Mesenchymal stem cell (in vitro differentiated cells and primary cell): Measurements from ENCODE around the gene SLC25A45.

Experiments used
- DNase-seq: peaks from one replicate; pipeline ENCODE4 v3.0.0-alpha.2; 2013
- H2AFZ ChIP-seq: one replicate; pipeline ENCODE4 v1.6.1; 2013; ENCODE audit warnings: low read depth, mild to moderate bottlenecking, control low read depth, inconsistent platforms, low read length, moderate library complexity
- H2AK5ac ChIP-seq: 2 replicates; pipeline ENCODE4 v1.6.1; 2013; ENCODE audit warnings: low read length, moderate library complexity, mild to moderate bottlenecking, inconsistent platforms; ENCODE audit not compliant: severe bottlenecking
- H2BK120ac ChIP-seq: one replicate; pipeline ENCODE4 v1.6.1; 2013; ENCODE audit warnings: low read depth, mild to moderate bottlenecking, inconsistent platforms, low read length, moderate library complexity
- H2BK12ac ChIP-seq, 2 experiments: one replicate each; pipeline ENCODE4 v1.6.1; 2013; ENCODE audit warnings: inconsistent platforms in 2 of 2, low read length in 2 of 2, mild to moderate bottlenecking in 2 of 2, moderate library complexity in 2 of 2, control low read depth in 1 of 2
- H2BK15ac ChIP-seq: one replicate; pipeline ENCODE4 v1.6.1; 2013; ENCODE audit warnings: mild to moderate bottlenecking, low read depth, inconsistent platforms; ENCODE audit not compliant: poor library complexity, severe bottlenecking
- H2BK5ac ChIP-seq: 2 replicates; pipeline ENCODE4 v1.6.1; 2013; ENCODE audit warnings: low read depth, mild to moderate bottlenecking, low read length, control low read depth, inconsistent platforms; ENCODE audit not compliant: poor library complexity, severe bottlenecking
- H3K14ac ChIP-seq, 2 experiments: one replicate each; pipeline ENCODE4 v1.6.1; 2013; ENCODE audit warnings: inconsistent platforms in 2 of 2, low read length in 2 of 2, control low read depth in 1 of 2, mild to moderate bottlenecking in 1 of 2, moderate library complexity in 1 of 2
- H3K18ac ChIP-seq, 2 experiments: one replicate each; pipeline ENCODE4 v1.6.1; 2013; ENCODE audit warnings: inconsistent platforms in 2 of 2, low read length in 2 of 2, control low read depth in 1 of 2, low read depth in 1 of 2, mild to moderate bottlenecking in 1 of 2
- H3K23ac ChIP-seq, 2 experiments: one replicate each; pipeline ENCODE4 v1.6.1; 2013; ENCODE audit warnings: inconsistent platforms in 2 of 2, low read length in 2 of 2, mild to moderate bottlenecking in 2 of 2, moderate library complexity in 2 of 2, control low read depth in 1 of 2
- H3K27ac ChIP-seq: 2 replicates; pipeline ENCODE4 v1.5.1; 2013; ENCODE audit warnings: mild to moderate bottlenecking, moderate library complexity, low read length, control low read depth, inconsistent platforms; ENCODE audit not compliant: poor library complexity, severe bottlenecking
- H3K27me3 ChIP-seq, 2 experiments: 2 replicates each; pipeline versions ENCODE4 v1.6.1 to v1.7.0; 2013; ENCODE audit warnings: low read length in 2 of 2, mild to moderate bottlenecking in 2 of 2, moderate library complexity in 2 of 2, control low read depth in 1 of 2, inconsistent platforms in 1 of 2; ENCODE audit not compliant: control insufficient read depth in 1 of 2, insufficient read depth in 1 of 2
- H3K36me3 ChIP-seq, 2 experiments: 2 replicates each; pipeline versions ENCODE4 v1.6.1 to v1.7.0; 2013; ENCODE audit warnings: low read length in 2 of 2, control low read depth in 1 of 2, inconsistent platforms in 1 of 2, low read depth in 1 of 2, mild to moderate bottlenecking in 1 of 2; ENCODE audit not compliant: insufficient read depth in 2 of 2, control insufficient read depth in 1 of 2
- H3K4ac ChIP-seq, 2 experiments: one replicate each; pipeline ENCODE4 v1.6.1; 2013; ENCODE audit warnings: inconsistent platforms in 2 of 2, low read length in 2 of 2, mild to moderate bottlenecking in 2 of 2, moderate library complexity in 2 of 2, control low read depth in 1 of 2, low read depth in 1 of 2
- H3K4me1 ChIP-seq: 2 replicates; pipeline ENCODE4 v1.6.1; 2013; ENCODE audit warnings: low read depth, low read length, control low read depth; ENCODE audit not compliant: control insufficient read depth, insufficient read depth
- H3K4me2 ChIP-seq: 2 replicates; pipeline ENCODE4 v1.6.1; 2013; ENCODE audit warnings: low read length, mild to moderate bottlenecking, inconsistent platforms; ENCODE audit not compliant: poor library complexity, severe bottlenecking
- H3K4me3 ChIP-seq, 2 experiments: 2 replicates each; pipeline versions ENCODE4 v1.5.1 to v1.7.0; 2013; ENCODE audit warnings: low read length in 2 of 2, mild to moderate bottlenecking in 2 of 2, control low read depth in 1 of 2, low read depth in 1 of 2; ENCODE audit not compliant: insufficient read depth in 1 of 2
- H3K79me1 ChIP-seq: replicated peaks from 2 replicates; pipeline ENCODE4 v1.6.1; 2013; ENCODE audit warnings: mild to moderate bottlenecking, control low read depth, low read length, inconsistent platforms; ENCODE audit not compliant: poor library complexity, severe bottlenecking
- H3K9ac ChIP-seq: 2 replicates; pipeline ENCODE4 v1.7.0; 2013; ENCODE audit warnings: mild to moderate bottlenecking, low read length, moderate library complexity
- H3K9me3 ChIP-seq: 2 replicates; pipeline ENCODE4 v1.7.0; 2013; ENCODE audit warnings: mild to moderate bottlenecking, low read length; ENCODE audit not compliant: control insufficient read depth
- H4K8ac ChIP-seq: one replicate; pipeline ENCODE4 v1.6.1; 2013; ENCODE audit warnings: inconsistent platforms, mild to moderate bottlenecking, low read length, moderate library complexity
- H4K91ac ChIP-seq: one replicate; pipeline ENCODE4 v1.6.1; 2013; ENCODE audit warnings: mild to moderate bottlenecking, low read length, inconsistent platforms
- WGBS: methylation state at CpG from one replicate; pipeline ENCODE4 v1.1.7; 2013; ENCODE audit warnings: mixed read lengths; 5-methylcytosine and 5-hydroxymethylcytosine counted together

SLC25A45 gene

DNA sequence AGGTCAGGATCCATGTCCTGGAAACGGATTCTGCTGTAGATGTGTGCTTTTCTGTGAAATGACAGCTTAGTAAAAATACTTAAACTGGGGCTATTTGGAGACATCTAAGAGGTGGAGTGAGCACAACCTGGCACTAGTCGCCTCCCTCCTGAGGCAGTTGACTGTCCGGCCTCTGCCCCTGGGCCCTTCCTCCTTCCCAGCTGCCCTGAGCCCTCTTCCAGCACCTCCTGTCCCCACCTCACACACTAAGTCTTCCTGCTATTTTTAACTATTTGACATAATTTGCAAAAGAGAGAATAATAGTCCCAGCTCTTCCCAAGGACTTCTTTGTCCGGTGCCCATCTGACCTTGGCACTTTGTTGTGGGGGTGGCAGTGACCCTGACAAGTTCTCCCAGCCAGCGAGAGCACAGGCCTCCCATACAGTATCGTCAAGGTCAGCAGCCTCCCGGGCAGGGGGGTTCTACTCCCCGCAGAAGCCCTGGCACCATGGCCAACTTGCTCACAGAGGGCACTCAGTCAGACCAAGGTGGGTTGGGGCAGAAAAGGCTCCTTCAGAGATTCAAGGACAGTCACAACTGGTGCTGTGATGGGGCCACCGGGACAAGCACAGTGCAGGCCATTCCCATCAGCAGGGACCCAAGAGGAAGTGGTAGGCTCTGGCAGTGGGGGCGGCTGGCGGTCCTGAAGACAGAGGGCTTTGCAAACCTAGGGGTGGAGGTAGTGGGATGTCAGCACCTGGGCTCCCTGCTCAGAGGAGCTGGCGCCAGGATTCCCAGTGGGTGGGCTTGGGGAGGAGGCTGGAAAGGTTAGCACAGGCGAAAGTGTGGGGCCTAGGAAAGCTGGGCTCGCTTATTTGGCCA lies 34.6 kb upstream of the SLC25A45 start:
- Histone ChIP-seq H3K79me1 (peaks cover 16% of the 10 kb centered on the region), H4K91ac (peak overlapping the region; percentile 98)

DNA sequence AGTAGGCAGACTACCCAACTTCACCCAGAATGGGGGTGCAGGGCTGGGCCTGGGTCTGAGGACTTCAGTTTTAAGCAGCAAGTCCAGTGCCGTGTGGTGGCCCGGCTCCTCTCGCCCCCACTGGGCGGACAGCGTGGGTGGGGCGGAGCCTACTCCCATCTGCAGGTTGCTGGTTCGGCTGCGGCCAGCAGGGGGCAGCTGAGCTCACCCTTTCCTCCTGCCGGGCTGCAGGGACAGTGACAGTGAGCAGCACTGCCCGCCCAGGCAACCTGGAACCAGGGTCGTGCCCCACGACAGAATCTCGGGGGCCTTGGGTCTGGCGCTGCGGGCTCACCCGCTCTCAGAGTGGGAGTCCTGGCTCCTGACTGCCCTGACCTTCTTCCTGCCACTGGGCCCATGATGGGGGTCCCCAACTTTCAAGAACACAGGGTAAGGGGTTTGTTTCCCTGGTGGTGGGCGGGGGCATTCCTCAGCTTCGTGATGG lies 33.9 kb upstream of the SLC25A45 start:
- Histone ChIP-seq H4K91ac (peak overlapping the region; percentile 87), H3K27ac (peak overlapping the region; percentile 100), H2AK5ac (peak overlapping the region; percentile 73), H2AFZ (no peak overlapping the region), H3K4me3 (peak overlapping the region in 1 of 2 experiments; percentile 81), H2BK15ac (peak overlapping the region; percentile 97), H3K23ac (no peak overlapping the region), H2BK120ac (peak overlapping the region; percentile 82), H3K9me3 (no peaks in the 10 kb centered on the region), H3K4me1 (peaks cover 45% of the 10 kb centered on the region), H3K79me1 (peaks cover 20% of the 10 kb centered on the region), H3K14ac (peak overlapping the region in 1 of 2 experiments; percentile 67), H3K36me3 (peaks cover 25 to 27% of the 10 kb centered on the region in 2 experiments), H3K4ac (peak overlapping the region; percentile 87 to 99), H3K4me2 (peak overlapping the region; percentile 79), H2BK5ac (no peak overlapping the region), H4K8ac (peak overlapping the region; percentile 73), H3K18ac (peak overlapping the region; percentile 79 to 92), H3K9ac (peak overlapping the region; percentile 99), H3K27me3 (no peaks in the 10 kb centered on the region), H2BK12ac (peak overlapping the region; percentile 86 to 91)
- DNase-seq, result peak; percentile 85
- 6% methylated on average over 18 of the region's 18 CpGs for WGBS

More for the DNA sequence above, 34.6 kb upstream of the SLC25A45 start:
- peak overlapping the region; percentile 79 to 92 for H3K18ac ChIP-seq
- peak overlapping the region; percentile 82 for H4K8ac ChIP-seq
- peak overlapping the region; percentile 93 for H2AK5ac ChIP-seq
- H3K9ac ChIP-seq, result peak overlapping the region; percentile 99
- peak; percentile 38 for DNase-seq
- H3K23ac ChIP-seq, result peak overlapping the region in 1 of 2 experiments; percentile 86
- H3K27me3 ChIP-seq, result no peaks in the 10 kb centered on the region
- 68% methylated on average over 14 of the region's 14 CpGs for WGBS
- peak overlapping the region; percentile 100 for H3K27ac ChIP-seq
- peak overlapping the region in 1 of 2 experiments; percentile 91 for H3K14ac ChIP-seq
- H3K4me3 ChIP-seq, result peak overlapping the region in 1 of 2 experiments; percentile 81
- H2BK12ac ChIP-seq, result peak overlapping the region; percentile 98 to 99
- no peaks in the 10 kb centered on the region for H3K9me3 ChIP-seq
- peaks cover 47% of the 10 kb centered on the region for H3K4me1 ChIP-seq
- peak overlapping the region; percentile 79 for H3K4me2 ChIP-seq
- peaks cover 18 to 20% of the 10 kb centered on the region in 2 experiments for H3K36me3 ChIP-seq
- H2BK5ac ChIP-seq, result no peak overlapping the region
- H2AFZ ChIP-seq, result no peak overlapping the region
- peak overlapping the region; percentile 97 for H2BK120ac ChIP-seq
- H3K4ac ChIP-seq, result peak overlapping the region; percentile 97 to 99
- peak overlapping the region; percentile 100 for H2BK15ac ChIP-seq

DNA sequence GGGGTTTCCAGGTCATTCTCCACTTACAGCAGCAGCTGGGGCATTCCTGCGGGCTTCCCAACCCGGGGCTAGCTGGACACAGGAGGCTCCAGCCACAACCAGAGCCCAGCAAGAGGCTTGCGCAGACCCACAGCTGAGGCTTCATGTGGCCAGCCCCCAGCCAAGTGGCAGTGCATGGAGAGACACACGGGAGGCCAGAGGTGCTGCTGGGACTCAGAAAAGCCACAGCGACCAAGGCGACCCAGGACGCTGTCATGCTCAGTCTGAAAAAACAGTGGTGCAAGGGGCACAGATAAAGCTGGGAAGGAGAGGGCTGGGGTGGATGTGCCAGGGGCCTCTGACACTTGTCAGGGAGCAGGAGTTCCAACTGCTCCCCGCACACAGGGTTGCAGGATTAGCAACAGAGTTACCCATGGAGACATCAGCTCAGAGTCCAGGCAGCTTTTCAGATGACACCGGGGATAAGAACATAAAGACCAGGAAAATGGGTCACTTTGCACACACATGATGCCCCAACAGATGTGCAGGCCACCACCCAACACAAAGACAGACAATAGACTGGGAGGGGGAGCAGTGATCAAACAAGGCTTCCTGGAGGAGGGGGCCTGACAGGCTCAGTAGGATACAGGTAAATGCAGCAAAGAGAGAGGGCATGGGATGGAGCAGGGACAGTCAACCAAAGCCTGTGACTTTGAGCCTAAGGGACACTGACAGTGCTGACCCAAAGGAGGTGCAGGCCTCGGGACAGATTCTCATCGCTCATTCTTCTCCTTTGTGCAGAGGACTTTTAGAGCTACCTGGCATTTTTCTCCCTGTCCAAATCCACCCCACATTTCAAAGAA lies 33.3 kb upstream of the SLC25A45 start:
- peak overlapping the region; percentile 62 for H4K8ac ChIP-seq
- H3K27me3 ChIP-seq, result no peaks in the 10 kb centered on the region
- no peak overlapping the region for H3K23ac ChIP-seq
- H3K4ac ChIP-seq, result peak overlapping the region in 1 of 2 experiments; percentile 25
- H2BK5ac ChIP-seq, result no peak overlapping the region
- peak overlapping the region; percentile 33 for H2AK5ac ChIP-seq
- no peaks in the 10 kb centered on the region for H3K9me3 ChIP-seq
- H2BK120ac ChIP-seq, result no peak overlapping the region
- peak overlapping the region in 1 of 2 experiments; percentile 57 for H2BK12ac ChIP-seq
- H3K18ac ChIP-seq, result peak overlapping the region; percentile 19 to 42
- H3K27ac ChIP-seq, result no peak overlapping the region
- peaks cover 31 to 34% of the 10 kb centered on the region in 2 experiments for H3K36me3 ChIP-seq
- peak overlapping the region; percentile 34 for H4K91ac ChIP-seq
- peak overlapping the region; percentile 79 for H3K4me2 ChIP-seq
- H3K79me1 ChIP-seq, result peaks cover 23% of the 10 kb centered on the region
- DNase-seq, result peak; percentile 35
- peak overlapping the region in 1 of 2 experiments; percentile 79 for H3K14ac ChIP-seq
- WGBS, result 81% methylated on average over 11 of the region's 11 CpGs
- no peak overlapping the region for H2AFZ ChIP-seq
- H3K4me3 ChIP-seq, result peak overlapping the region in 1 of 2 experiments; percentile 81
- peak overlapping the region; percentile 19 for H2BK15ac ChIP-seq
- H3K4me1 ChIP-seq, result peaks cover 45% of the 10 kb centered on the region
- H3K9ac ChIP-seq, result peak overlapping the region; percentile 99
